Neutrophil (primary cell): ENCODE results near the gene GIMAP7.

ENCODE experiments used
- H3K27ac ChIP-seq: fragments of 200-600 bp; sonication (generic); 2 replicates; pipeline ENCODE4 v1.5.1; 2016; ENCODE audit warnings: mild to moderate bottlenecking, moderate library complexity
- H3K27me3 ChIP-seq: fragments of 200-600 bp; sonication (generic); 2 replicates; pipeline ENCODE4 v1.6.0; 2016; ENCODE audit warnings: mild to moderate bottlenecking
- H3K36me3 ChIP-seq: fragments of 200-600 bp; sonication (generic); 2 replicates; pipeline ENCODE4 v1.5.1; 2017
- H3K4me1 ChIP-seq, 2 experiments: fragments of 200-600 bp in 1 of 2; sonication (generic) in 1 of 2; 1 replicate in 1 of 2; 2 replicates in 1 of 2; pipeline versions ENCODE4 v1.5.1 to v1.6.1; 2013 to 2016; ENCODE audit warnings: low read depth in 1 of 2, low read length in 1 of 2, mild to moderate bottlenecking in 1 of 2, moderate library complexity in 1 of 2; ENCODE audit not compliant: control insufficient read depth in 1 of 2, insufficient read depth in 1 of 2
- H3K4me3 ChIP-seq, 2 experiments: fragments of 200-600 bp in 1 of 2; sonication (generic) in 1 of 2; 1 replicate in 1 of 2; 2 replicates in 1 of 2; pipeline ENCODE4 v1.5.1; 2013 to 2016; ENCODE audit warnings: low read depth in 1 of 2, low read length in 1 of 2, mild to moderate bottlenecking in 1 of 2, moderate library complexity in 1 of 2
- H3K9me3 ChIP-seq: fragments of 200-600 bp; sonication (generic); 2 replicates; pipeline ENCODE4 v1.5.1; 2016
- TF ChIP-seq, protein P1 (sequence below): fragments of 200-600 bp; sonication (generic); IDR thresholded peaks from 2 replicates; pipeline ENCODE4 v1.5.1; 2016; ENCODE audit warnings: antibody characterized with exemption

The GIMAP7 gene

DNA sequence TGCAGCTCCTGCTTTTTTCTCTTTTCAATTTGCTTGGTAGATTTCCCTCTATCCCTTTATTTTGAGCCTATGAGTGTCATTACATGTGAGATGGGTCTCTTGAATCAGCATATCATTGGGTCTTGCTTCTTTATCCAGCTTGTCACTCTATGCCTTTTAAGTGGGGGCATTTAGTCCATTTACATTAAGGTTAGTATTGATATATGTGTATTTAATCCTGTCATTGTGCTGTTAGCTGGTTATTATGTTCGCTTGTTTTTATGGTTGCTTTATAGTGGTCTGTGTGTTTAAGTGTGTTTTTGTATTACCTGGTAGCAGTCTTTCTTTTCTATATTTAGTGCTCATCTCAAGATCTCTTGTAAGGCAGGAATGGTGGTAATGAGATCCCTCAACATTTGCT, 17.0 kb downstream of the GIMAP7 start:
- H3K27me3 ChIP-seq: no peaks in the 10 kb centered on the region
- TF ChIP-seq, protein P1, sequence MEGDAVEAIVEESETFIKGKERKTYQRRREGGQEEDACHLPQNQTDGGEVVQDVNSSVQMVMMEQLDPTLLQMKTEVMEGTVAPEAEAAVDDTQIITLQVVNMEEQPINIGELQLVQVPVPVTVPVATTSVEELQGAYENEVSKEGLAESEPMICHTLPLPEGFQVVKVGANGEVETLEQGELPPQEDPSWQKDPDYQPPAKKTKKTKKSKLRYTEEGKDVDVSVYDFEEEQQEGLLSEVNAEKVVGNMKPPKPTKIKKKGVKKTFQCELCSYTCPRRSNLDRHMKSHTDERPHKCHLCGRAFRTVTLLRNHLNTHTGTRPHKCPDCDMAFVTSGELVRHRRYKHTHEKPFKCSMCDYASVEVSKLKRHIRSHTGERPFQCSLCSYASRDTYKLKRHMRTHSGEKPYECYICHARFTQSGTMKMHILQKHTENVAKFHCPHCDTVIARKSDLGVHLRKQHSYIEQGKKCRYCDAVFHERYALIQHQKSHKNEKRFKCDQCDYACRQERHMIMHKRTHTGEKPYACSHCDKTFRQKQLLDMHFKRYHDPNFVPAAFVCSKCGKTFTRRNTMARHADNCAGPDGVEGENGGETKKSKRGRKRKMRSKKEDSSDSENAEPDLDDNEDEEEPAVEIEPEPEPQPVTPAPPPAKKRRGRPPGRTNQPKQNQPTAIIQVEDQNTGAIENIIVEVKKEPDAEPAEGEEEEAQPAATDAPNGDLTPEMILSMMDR: no peak
- H3K27ac ChIP-seq: no peak overlapping the region
- no peaks in the 10 kb centered on the region for H3K4me1 ChIP-seq
- no peak overlapping the region for H3K4me3 ChIP-seq
- H3K36me3 ChIP-seq: no peaks in the 10 kb centered on the region
- H3K9me3 ChIP-seq: no peaks in the 10 kb centered on the region

DNA sequence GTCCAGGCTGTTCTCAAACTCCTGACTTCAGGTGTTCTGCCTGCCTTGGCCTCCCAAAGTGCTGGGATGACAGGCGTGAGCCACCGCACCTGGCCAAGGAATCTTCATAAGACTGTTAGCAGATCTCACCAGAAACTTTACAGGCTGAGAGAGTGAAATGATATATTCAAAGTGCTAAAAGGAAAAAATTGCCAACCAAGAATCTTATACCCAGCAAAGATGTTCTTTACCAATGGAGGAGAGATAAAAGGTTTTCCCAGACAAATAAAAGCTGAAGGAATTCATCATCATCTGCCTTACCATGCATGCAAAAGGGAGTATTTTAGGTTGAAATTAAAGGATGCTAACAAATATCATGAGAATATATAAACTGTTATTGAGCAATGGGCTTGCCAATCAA, 23.6 kb downstream of the GIMAP7 start:
- TF ChIP-seq, protein P1: no peak
- Histone ChIP-seq H3K4me1 (no peaks in the 10 kb centered on the region), H3K4me3 (no peak overlapping the region), H3K36me3 (no peaks in the 10 kb centered on the region), H3K9me3 (peaks cover 8% of the 10 kb centered on the region), H3K27me3 (no peaks in the 10 kb centered on the region), H3K27ac (no peak overlapping the region)

DNA sequence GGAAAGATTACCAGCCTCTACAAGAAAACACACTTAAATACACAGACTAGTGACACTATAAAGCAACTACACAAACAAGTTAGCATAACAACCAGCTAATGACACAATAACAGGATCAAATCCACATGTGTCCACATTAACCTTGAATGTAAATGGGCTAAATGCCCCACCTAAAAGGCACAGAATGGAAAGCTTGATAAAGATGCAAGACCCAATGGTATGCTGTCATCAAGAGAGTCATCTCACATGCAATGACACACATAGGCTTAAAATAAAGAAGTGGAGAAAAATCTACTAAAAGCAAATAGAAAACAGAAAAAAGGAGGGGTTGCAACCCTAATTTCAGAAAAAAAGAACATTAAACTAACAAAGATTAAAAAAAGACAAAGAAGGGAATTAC, 38.5 kb downstream of the GIMAP7 start:
- TF ChIP-seq, protein P1: no peak

DNA sequence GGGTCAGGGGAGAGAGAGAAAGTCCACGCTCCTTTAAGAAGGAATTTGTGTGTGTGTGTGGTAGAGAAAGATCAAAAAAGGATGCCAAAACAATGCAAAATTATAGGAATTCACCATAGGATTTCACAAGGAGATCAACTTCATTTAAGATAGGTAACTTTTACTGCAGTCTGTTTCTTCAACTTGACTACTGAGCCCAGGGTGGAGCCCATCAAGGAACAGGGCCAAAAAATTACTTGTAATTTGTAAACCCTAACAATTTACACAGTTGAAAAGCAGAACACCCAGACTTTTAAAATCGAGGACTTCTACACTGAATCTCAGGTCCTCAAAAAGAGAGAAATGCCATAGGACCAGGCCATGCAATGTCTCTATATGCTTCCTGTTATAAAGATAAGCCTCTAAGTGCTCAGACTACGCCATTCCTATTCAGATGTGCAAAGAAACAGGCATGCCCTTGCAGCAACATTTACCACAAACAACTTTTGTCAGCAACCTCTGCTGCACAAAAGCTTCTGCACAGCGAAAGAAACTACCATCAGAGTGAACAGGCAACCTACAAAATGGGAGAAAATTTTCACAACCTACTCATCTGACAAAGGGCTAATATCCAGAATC, 42.0 kb downstream of the GIMAP7 start:
- TF ChIP-seq, protein P1: no peak
- Histone ChIP-seq H3K4me3 (no peak overlapping the region), H3K4me1 (no peaks in the 10 kb centered on the region), H3K27ac (no peak overlapping the region), H3K27me3 (no peaks in the 10 kb centered on the region), H3K9me3 (peaks cover 9% of the 10 kb centered on the region), H3K36me3 (no peaks in the 10 kb centered on the region)

More for the DNA sequence above, 38.5 kb downstream of the GIMAP7 start:
- H3K27me3 ChIP-seq: no peaks in the 10 kb centered on the region
- no peaks in the 10 kb centered on the region for H3K4me1 ChIP-seq
- no peaks in the 10 kb centered on the region for H3K9me3 ChIP-seq
- no peaks in the 10 kb centered on the region for H3K36me3 ChIP-seq
- no peak overlapping the region for H3K4me3 ChIP-seq
- H3K27ac ChIP-seq: no peak overlapping the region

DNA sequence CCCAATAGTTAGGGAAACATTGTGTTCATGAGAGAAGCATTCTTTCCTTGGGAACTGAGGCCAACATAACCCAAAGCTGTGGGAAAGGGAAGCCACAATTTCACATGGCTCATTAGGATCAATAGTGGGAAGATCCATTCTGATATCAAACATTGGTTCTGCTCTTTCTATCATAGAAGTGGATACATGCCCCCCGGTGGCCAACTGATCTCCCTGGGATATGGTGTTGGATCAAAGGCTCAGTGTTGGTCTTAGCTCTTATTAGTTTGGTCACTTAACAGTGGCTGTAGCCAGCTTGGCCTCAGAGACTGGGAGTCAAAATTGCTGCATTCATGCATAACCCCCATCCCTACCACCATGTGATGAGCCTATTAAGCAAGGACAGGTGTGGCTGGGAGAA, 45.8 kb downstream of the GIMAP7 start:
- H3K4me1 ChIP-seq: no peaks in the 10 kb centered on the region

More for the DNA sequence above, 45.8 kb downstream of the GIMAP7 start:
- Histone ChIP-seq H3K27ac (no peak overlapping the region), H3K9me3 (peaks cover 9% of the 10 kb centered on the region), H3K4me3 (no peak overlapping the region), H3K27me3 (no peaks in the 10 kb centered on the region), H3K36me3 (no peaks in the 10 kb centered on the region)
- TF ChIP-seq, protein P1: no peak
